ENCODE data around the gene ANKRD40.

GRCh38 chr17:50749245-50749644 is 41.5 kb upstream of the ANKRD40 start:
- TF ChIP-seq CTCF (IDR thresholded peaks at IDR 0.05 in 8 of 11, conservative IDR thresholded peaks at IDR 0.05 in 3 of 11), result no peak
- TF ChIP-seq POLR2A (IDR thresholded peaks at IDR 0.05), result no peak
